HEK293 (cell line): ENCODE measurements around the gene THEMIS2.

Experiments used
- CTCF ChIP-seq: fragments of 450-650 bp; formaldehyde crosslinking; IDR thresholded peaks from 2 replicates; pipeline ENCODE4 v1.5.1; 2016; ENCODE audit warnings: missing biosample characterization, missing genetic modification characterization
- REST ChIP-seq: fragments of 450-650 bp; formaldehyde crosslinking; IDR thresholded peaks from 2 replicates; pipeline ENCODE4 v1.5.1; 2016; ENCODE audit warnings: missing biosample characterization, missing genetic modification characterization

- TF ChIP-seq CTCF (tag by site-specific recombination), result no peak
- no peak for TF ChIP-seq REST (tag by site-specific recombination)
Measured at GRCh38 chr1:27855085-27855484, 17.3 kb upstream of the THEMIS2 start.
